Activated CD4-positive, CD25-positive, alpha-beta regulatory T cell treated with anti-CD3 and anti-CD28 coated beads, Interleukin-2, amount 50 U/mL, for 72 hours (primary cell): Measurements from ENCODE around the gene KRT17.
"Not testable (repeated sequence)": the region's sequence is repeated elsewhere in the genome, so short reads cannot be mapped to it uniquely, and the experiment has no call there.

Source experiments
- DNase-seq: peaks from one replicate; pipeline ENCODE4 v3.0.0; 2021

Gene KRT17

GRCh38 chr17:41633556-41634199, 9.3 kb upstream of the KRT17 start:
- DNase-seq: no peak

GRCh38 chr17:41632482-41633105, 8.2 kb upstream of the KRT17 start:
- DNase-seq: no peak

GRCh38 chr17:41631898-41632285, 7.5 kb upstream of the KRT17 start:
- DNase-seq: no peak

GRCh38 chr17:41631025-41631897, 6.9 kb upstream of the KRT17 start:
- DNase-seq: no peak

- no peak for DNase-seq
These were observed 5.7 kb upstream of the KRT17 start for GRCh38 chr17:41629826-41630670.

- no peak for DNase-seq
These were observed 4.9 kb upstream of the KRT17 start for GRCh38 chr17:41629316-41629715.

- not testable (repeated sequence) for DNase-seq
These were observed 4.4 kb upstream of the KRT17 start for GRCh38 chr17:41628621-41629255.

- DNase-seq: not testable (repeated sequence)
These were observed 3.6 kb upstream of the KRT17 start for GRCh38 chr17:41628073-41628370.

GRCh38 chr17:41627316-41628072, 3.1 kb upstream of the KRT17 start:
- no peak for DNase-seq

GRCh38 chr17:41626914-41627295, 2.5 kb upstream of the KRT17 start:
- DNase-seq: not testable (repeated sequence)

- DNase-seq: not testable (repeated sequence)
These were observed 1.9 kb upstream of the KRT17 start for GRCh38 chr17:41626028-41626913.

GRCh38 chr17:41625602-41626001, 1.2 kb upstream of the KRT17 start:
- DNase-seq: no peak

- not testable (repeated sequence) for DNase-seq
These were observed 1.1 kb downstream of the KRT17 start for GRCh38 chr17:41623184-41623861.

GRCh38 chr17:41622340-41623183, 1.8 kb downstream of the KRT17 start:
- DNase-seq: not testable (repeated sequence)

GRCh38 chr17:41621916-41622315, 2.5 kb downstream of the KRT17 start:
- DNase-seq: no peak

GRCh38 chr17:41621435-41621817, 2.9 kb downstream of the KRT17 start:
- DNase-seq: not testable (repeated sequence)

GRCh38 chr17:41620583-41621434, 3.6 kb downstream of the KRT17 start:
- DNase-seq: no peak

- not testable (repeated sequence) for DNase-seq
These were observed 4.3 kb downstream of the KRT17 start for GRCh38 chr17:41619927-41620582.
